Kidney (tissue), 14 donors: Measurements from ENCODE around the gene SNX1. TPM values are rescaled to one million over a fixed set of nuclear protein-coding genes. Genes with fewer than 3 reads are reported as not detected.

Experiments used
- DNase-seq, 5 donors: peaks; one replicate each; pipeline ENCODE4 v3.0.0-alpha.2; 2013 to 2020
- FAIRE-seq: peaks from 2 replicates; lab custom pipeline; 2012; peaks lifted over from hg19 to GRCh38; lab: Jason Lieb, UNC
- H3K27ac ChIP-seq, 2 donors: one replicate each; pipeline ENCODE4 v1.7.0; 2013; ENCODE audit warnings: low read depth in 2 of 2, low read length in 2 of 2, inconsistent platforms in 1 of 2
- H3K27me3 ChIP-seq: one replicate; pipeline ENCODE4 v1.7.1; 2013; ENCODE audit warnings: low read length, inconsistent platforms; ENCODE audit not compliant: control insufficient read depth, insufficient read depth
- H3K36me3 ChIP-seq, 3 donors: one replicate each; pipeline versions ENCODE4 v1.7.0 to v1.7.1; 2013; ENCODE audit warnings: low read length in 3 of 3, control low read depth in 1 of 3, inconsistent platforms in 1 of 3; ENCODE audit not compliant: insufficient read depth in 3 of 3, control insufficient read depth in 2 of 3
- H3K4me1 ChIP-seq, 3 donors: one replicate each; pipeline versions ENCODE4 v1.7.0 to v1.7.1; 2013; ENCODE audit warnings: low read length in 3 of 3, inconsistent platforms in 1 of 3, low read depth in 1 of 3; ENCODE audit not compliant: control insufficient read depth in 2 of 3, insufficient read depth in 2 of 3
- H3K4me3 ChIP-seq, 3 donors: one replicate each; pipeline versions ENCODE4 v1.7.0 to v1.8.1; 2013; ENCODE audit warnings: low read length in 3 of 3, control low read depth in 1 of 3, inconsistent platforms in 1 of 3
- H3K9ac ChIP-seq, 3 donors: one replicate each; pipeline versions ENCODE4 v1.7.0 to v1.7.1; 2013; ENCODE audit warnings: low read length in 3 of 3, control low read depth in 1 of 3, inconsistent platforms in 1 of 3
- H3K9me3 ChIP-seq, 3 donors: one replicate each; pipeline versions ENCODE4 v1.7.0 to v1.7.1; 2013; ENCODE audit warnings: low read length in 3 of 3, control low read depth in 1 of 3, inconsistent platforms in 1 of 3; ENCODE audit not compliant: control insufficient read depth in 2 of 3, insufficient read depth in 1 of 3
- CTCF ChIP-seq: IDR thresholded peaks from 3 replicates; pipeline ENCODE4 v1.5.1; 2012; ENCODE audit warnings: mild to moderate bottlenecking, moderate library complexity, borderline replicate concordance; ENCODE audit not compliant: insufficient read depth; ENCODE audit errors: extremely low read depth
- intact Hi-C: fragments of 100-400 bp; cut with DNase I; formaldehyde crosslinking; loops from one replicate; pipeline ENCODE4 v1.11.1; 2022
- polyA plus RNA-seq: library from polyadenylated mRNA; stranded (reverse); fragments of 350-450 nt; fragmentation: Illumina TruSeq; extraction: RNeasy Lipid Tissue Mini Kit (QIAGEN cat#74804); gene quantifications from one replicate; pipeline ENCODE4 v1.2.3, GENCODE V29; 2014; ENCODE audit warnings: low read depth, low replicate concordance; ENCODE audit not compliant: insufficient read depth
- total RNA-seq: library from RNA; stranded (reverse); fragmentation: NEBNext Ultra II Directional; extraction: Animal tissue kit (Norgen Biotek cat#: 25700); gene quantifications from one replicate; pipeline ENCODE4 v1.2.1, GENCODE V29; 2021
- donor health status: control.
- donor health status: control.
- donor health status: control.
- donor health status: control.
- donor health status: control.
- donor health status: DM: yes; HTN: yes; CAD: no.
- donor health status: Normal renal cell carcinoma (clear cell type).

SNX1 gene
- total and polyA plus RNA-seq, 2 donors from 2014 or later: 81.2 to 148 TPM

GRCh38 chr15:64070106-64070505 lies 25.7 kb upstream of the SNX1 start:
- FAIRE-seq: no peak
- H3K27ac ChIP-seq: no peak overlapping the region

GRCh38 chr15:64070965-64071851 lies 24.6 kb upstream of the SNX1 start:
- H3K4me1 ChIP-seq: peaks cover 0 to 25% (median 7%) of the 10 kb centered on the region in 3 donors
- TF ChIP-seq CTCF: no peak
- no peaks in the 10 kb centered on the region for H3K27me3 ChIP-seq
- intact Hi-C loops: no loop called here
- H3K36me3 ChIP-seq: peaks cover 0 to 3% (median 0%) of the 10 kb centered on the region in 3 donors
- peak in 4 of 5 donors; percentile 14 to 62 (median 44) for DNase-seq
- H3K4me3 ChIP-seq: no peak overlapping the region
- H3K9ac ChIP-seq: no peak overlapping the region
- FAIRE-seq: peak; percentile 60
- H3K27ac ChIP-seq: peak overlapping the region; percentile 72 to 74
- no peaks in the 10 kb centered on the region for H3K9me3 ChIP-seq

More at GRCh38 chr15:64070106-64070505, 25.7 kb upstream of the SNX1 start:
- DNase-seq: no peak
- Histone ChIP-seq H3K27me3 (no peaks in the 10 kb centered on the region), H3K4me1 (peaks cover 0 to 25% (median 7%) of the 10 kb centered on the region in 3 donors), H3K9ac (no peak overlapping the region), H3K4me3 (no peak overlapping the region), H3K9me3 (no peaks in the 10 kb centered on the region), H3K36me3 (peaks cover 0 to 3% (median 0%) of the 10 kb centered on the region in 3 donors)
- no peak for TF ChIP-seq CTCF
- intact Hi-C loops: no loop called here

- Histone ChIP-seq H3K36me3 (peaks cover 0 to 3% (median 0%) of the 10 kb centered on the region in 3 donors), H3K27ac (peak overlapping the region; percentile 72 to 74), H3K4me3 (no peak overlapping the region), H3K27me3 (no peaks in the 10 kb centered on the region), H3K9ac (no peak overlapping the region), H3K4me1 (peaks cover 0 to 25% (median 7%) of the 10 kb centered on the region in 3 donors), H3K9me3 (no peaks in the 10 kb centered on the region)
- intact Hi-C loops: no loop called here
- TF ChIP-seq CTCF: no peak
- no peak for DNase-seq
- no peak for FAIRE-seq
Measured at GRCh38 chr15:64071931-64072765, 23.6 kb upstream of the SNX1 start.
